Stomach (tissue), 9 donors: ENCODE results near the gene ASPG. TPM values are rescaled to one million over a fixed set of nuclear protein-coding genes. Genes with fewer than 3 reads are reported as not detected.

ENCODE experiments used
- DNase-seq, 2 donors: peaks; one replicate each; pipeline versions ENCODE4 v3.0.0 to v3.0.0-alpha.2; 2013 to 2019
- H3K27ac ChIP-seq, 5 donors: fragments of 200-600 bp in 4 of 5; sonication (generic) in 4 of 5; one replicate each; pipeline ENCODE4 v1.5.1; 2013 to 2019; ENCODE audit warnings: mild to moderate bottlenecking in 1 of 5, moderate library complexity in 1 of 5
- H3K27me3 ChIP-seq, 3 donors: fragments of 200-600 bp; sonication (generic); one replicate each; pipeline ENCODE4 v1.5.1; 2017 to 2019; ENCODE audit warnings: mixed run types in 1 of 3
- H3K36me3 ChIP-seq, 4 donors: fragments of 200-600 bp; sonication (generic); 1 replicate in 3 of 4; 2 replicates in 1 of 4; pipeline ENCODE4 v1.5.1; 2016 to 2019
- H3K4me1 ChIP-seq, 4 donors: fragments of 200-600 bp; sonication (generic); one replicate each; pipeline ENCODE4 v1.5.1; 2016 to 2019
- H3K4me3 ChIP-seq, 4 donors: fragments of 200-600 bp; sonication (generic) in 3 of 4; one replicate each; pipeline ENCODE4 v1.5.1; 2016 to 2019; ENCODE audit warnings: mild to moderate bottlenecking in 1 of 4
- H3K9me3 ChIP-seq, 4 donors: fragments of 200-600 bp; sonication (generic); one replicate each; pipeline ENCODE4 v1.5.1; 2016 to 2019
- CTCF ChIP-seq, 7 experiments: fragments of 450-650 bp in 4 of 7; fragments of 200-600 bp in 3 of 7; sonication (generic) in 3 of 7; IDR thresholded peaks; one replicate each; pipeline ENCODE4 v1.5.1; 2016 to 2019; ENCODE audit warnings: antibody characterized with exemption in 7 of 7, control low read depth in 2 of 7, mild to moderate bottlenecking in 1 of 7
- EP300 ChIP-seq: sonication (generic); formaldehyde crosslinking; IDR thresholded peaks from one replicate; pipeline ENCODE4 v1.6.1; 2017; ENCODE audit warnings: antibody characterized with exemption
- POLR2A ChIP-seq, 4 donors: fragments of 450-650 bp; IDR thresholded peaks; one replicate each; pipeline ENCODE4 v1.6.1; 2016; ENCODE audit warnings: antibody characterized with exemption in 4 of 4, control low read depth in 2 of 4, mild to moderate bottlenecking in 1 of 4, moderate library complexity in 1 of 4
- POLR2AphosphoS5 ChIP-seq, 3 donors: sonication (generic); formaldehyde crosslinking; IDR thresholded peaks; one replicate each; pipeline ENCODE4 v1.6.1; 2016; ENCODE audit warnings: antibody characterized with exemption in 3 of 3
- WGBS, 5 donors: extraction: QIAGEN DNeasy Blood & Tissue Kit in 3 of 5; methylation state at CpG; one replicate each; pipeline versions ENCODE4 v1.1.5 to v1.1.7; 2013 to 2018; 5-methylcytosine and 5-hydroxymethylcytosine counted together
- intact Hi-C: fragments of 100-400 bp; cut with DNase I; formaldehyde crosslinking; loops from one replicate; pipeline ENCODE4 v1.15.1; 2023; ENCODE audit warnings: low total_unique reads
- polyA plus RNA-seq, 3 donors: library from polyadenylated mRNA; stranded (reverse); fragments of 200-250 nt; gene quantifications; one replicate each; pipeline ENCODE4 v1.2.3, GENCODE V29; 2013
- total RNA-seq, 5 donors: library from RNA; depleted of rRNA; stranded (reverse); fragments of >200 nt; gene quantifications; one replicate each; pipeline versions ENCODE4 v1.1.0 to v1.2.3, GENCODE V29; 2014 to 2016
- donor health status: healthy with polysubstance abuse.
- donor health status: Bipolar disorder and iron deficiency.
- donor health status: healthy.

Gene ASPG
- total and polyA plus RNA-seq, 8 donors = 0.12 to 10.7 (median 4.4) TPM; not detected in 1

- intact Hi-C loops = no loop called here
- Histone ChIP-seq H3K36me3 (no peaks in the 10 kb centered on the region), H3K9me3 (no peaks in the 10 kb centered on the region), H3K27me3 (peaks cover 0 to 33% (median 10%) of the 10 kb centered on the region in 3 donors), H3K4me3 (no peak overlapping the region), H3K27ac (peak overlapping the region in 3 of 5 donors; percentile 27 to 67 (median 51)), H3K4me1 (peaks cover 20 to 54% (median 53%) of the 10 kb centered on the region in 4 donors)
- 45 to 81% (median 56%) methylated on average over 12 to 17 of the region's 17 CpGs for WGBS, 5 donors
- no peak for TF ChIP-seq POLR2A (IDR thresholded peaks at IDR 0.05)
- TF ChIP-seq POLR2AphosphoS5 (IDR thresholded peaks at IDR 0.05) = peak in 2 of 3 donors; percentile 7 to 9
- no peak for TF ChIP-seq CTCF (IDR thresholded peaks at IDR 0.05)
- TF ChIP-seq EP300 = no peak
- peak; percentile 84 to 85 for DNase-seq
These were observed 4.2 kb upstream of the ASPG start for GRCh38 chr14:104081261-104081835.

- intact Hi-C loops = no loop called here
- WGBS, 5 donors = 71 to 77% (median 74%) methylated on average over 13 to 15 of the region's 15 CpGs
- Histone ChIP-seq H3K9me3 (no peaks in the 10 kb centered on the region), H3K27ac (peak overlapping the region in 3 of 5 donors; percentile 27 to 67 (median 51)), H3K4me3 (no peak overlapping the region), H3K27me3 (peaks cover 0 to 39% (median 17%) of the 10 kb centered on the region in 3 donors), H3K4me1 (peaks cover 20 to 61% (median 58%) of the 10 kb centered on the region in 4 donors), H3K36me3 (no peaks in the 10 kb centered on the region)
- DNase-seq = peak in 1 of 2 donors; percentile 4
- TF ChIP-seq CTCF (IDR thresholded peaks at IDR 0.05) = no peak
- TF ChIP-seq POLR2AphosphoS5 (IDR thresholded peaks at IDR 0.05) = no peak
- TF ChIP-seq EP300 = no peak
- TF ChIP-seq POLR2A (IDR thresholded peaks at IDR 0.05) = no peak
These were observed 3.5 kb upstream of the ASPG start for GRCh38 chr14:104081951-104082464.

GRCh38 chr14:104082807-104083206 lies 2.7 kb upstream of the ASPG start:
- Histone ChIP-seq H3K4me1 (peaks cover 20 to 69% (median 64%) of the 10 kb centered on the region in 4 donors), H3K36me3 (no peaks in the 10 kb centered on the region), H3K27ac (peak overlapping the region in 2 of 5 donors; percentile 51 to 67), H3K4me3 (no peak overlapping the region), H3K27me3 (peaks cover 0 to 47% (median 17%) of the 10 kb centered on the region in 3 donors), H3K9me3 (no peaks in the 10 kb centered on the region)
- TF ChIP-seq CTCF (IDR thresholded peaks at IDR 0.05) = no peak
- TF ChIP-seq POLR2A (IDR thresholded peaks at IDR 0.05) = no peak
- no peak for TF ChIP-seq EP300
- no peak for TF ChIP-seq POLR2AphosphoS5 (IDR thresholded peaks at IDR 0.05)
- intact Hi-C loops = no loop called here
- WGBS, 5 donors = 29 to 47% (median 42%) methylated on average over 12 of the region's 12 CpGs
- peak; percentile 41 to 85 for DNase-seq

- peak; percentile 29 to 65 for DNase-seq
- TF ChIP-seq CTCF (IDR thresholded peaks at IDR 0.05) = no peak
- no peak for TF ChIP-seq POLR2AphosphoS5 (IDR thresholded peaks at IDR 0.05)
- no peak for TF ChIP-seq EP300
- no peak for TF ChIP-seq POLR2A (IDR thresholded peaks at IDR 0.05)
- Histone ChIP-seq H3K4me1 (peaks cover 20 to 73% (median 66%) of the 10 kb centered on the region in 4 donors), H3K4me3 (no peak overlapping the region), H3K27ac (no peak overlapping the region), H3K9me3 (no peaks in the 10 kb centered on the region), H3K36me3 (no peaks in the 10 kb centered on the region), H3K27me3 (peaks cover 0 to 48% (median 17%) of the 10 kb centered on the region in 3 donors)
- 37 to 53% (median 44%) methylated on average over 16 of the region's 16 CpGs for WGBS, 5 donors
- intact Hi-C loops = no loop called here
These were observed 1.1 kb upstream of the ASPG start for GRCh38 chr14:104084251-104085002.
